BLaER1 treated with 17β-estradiol and CSF1 and Interleukin-3, amounts not matched to agents 10 nM and 100 nM (cell line): ENCODE measurements around the gene KCTD15.

Experiments
- H3K27ac ChIP-seq, 11 experiments: shearing (Covaris generic); formaldehyde crosslinking; 2 replicates each; pipeline ENCODE4 v1.8.1; 2022
- H3K27me3 ChIP-seq, 11 experiments: shearing (Covaris generic); formaldehyde crosslinking; 2 replicates each; pipeline ENCODE4 v1.8.1; 2022
- H3K36me3 ChIP-seq, 11 experiments: shearing (Covaris generic); formaldehyde crosslinking; 2 replicates each; pipeline ENCODE4 v1.8.1; 2022
- H3K4me1 ChIP-seq, 10 experiments: shearing (Covaris generic); formaldehyde crosslinking; 2 replicates each; pipeline ENCODE4 v1.8.1; 2022
- H3K4me2 ChIP-seq, 11 experiments: shearing (Covaris generic); formaldehyde crosslinking; 2 replicates each; pipeline ENCODE4 v1.8.1; 2022
- H3K4me3 ChIP-seq, 10 experiments: shearing (Covaris generic); formaldehyde crosslinking; 2 replicates each; pipeline ENCODE4 v1.8.1; 2022
- H3K9ac ChIP-seq, 11 experiments: shearing (Covaris generic); formaldehyde crosslinking; 2 replicates each; pipeline ENCODE4 v1.8.1; 2022
- H3K9me3 ChIP-seq, 11 experiments: shearing (Covaris generic); formaldehyde crosslinking; replicated peaks in 1 of 11; 2 replicates each; pipeline ENCODE4 v1.8.1; 2022
- H4K20me1 ChIP-seq, 11 experiments: shearing (Covaris generic); formaldehyde crosslinking; 2 replicates each; pipeline ENCODE4 v1.8.1; 2022
- Cebpa-rat ChIP-seq, 11 experiments: shearing (Covaris generic); IDR thresholded peaks; 2 replicates each; pipeline ENCODE4 v1.8.1; 2022

The KCTD15 gene

GRCh38 chr19:33767898-33768413, 28.7 kb upstream of the KCTD15 start:
- Histone ChIP-seq H3K27ac (no peak overlapping the region), H3K4me2 (no peak overlapping the region), H3K9ac (no peak overlapping the region), H3K36me3 (no peaks in the 10 kb centered on the region), H3K27me3 (peaks cover 0 to 27% (median 17%) of the 10 kb centered on the region in 11 experiments; a peak in 12 of 22 replicates), H3K4me3 (no peak overlapping the region), H3K4me1 (no peaks in the 10 kb centered on the region), H4K20me1 (peaks cover 0 to 78% (median 18%) of the 10 kb centered on the region in 11 experiments; a peak in 13 of 22 replicates), H3K9me3 (no peaks in the 10 kb centered on the region)
- TF ChIP-seq Cebpa-rat (IDR thresholded peaks at IDR 0.05), result no peak

- Histone ChIP-seq H3K27ac (no peak overlapping the region), H3K4me3 (no peak overlapping the region), H3K4me2 (no peak overlapping the region), H3K9me3 (no peaks in the 10 kb centered on the region), H3K36me3 (no peaks in the 10 kb centered on the region), H3K9ac (no peak overlapping the region), H4K20me1 (peaks cover 0 to 67% (median 18%) of the 10 kb centered on the region in 11 experiments; a peak in 13 of 22 replicates), H3K4me1 (no peaks in the 10 kb centered on the region), H3K27me3 (peaks cover 0 to 27% (median 17%) of the 10 kb centered on the region in 11 experiments; a peak in 12 of 22 replicates)
- no peak for TF ChIP-seq Cebpa-rat (IDR thresholded peaks at IDR 0.05)
Measured at GRCh38 chr19:33769208-33769607, 27.5 kb upstream of the KCTD15 start.

GRCh38 chr19:33770107-33770506, 26.6 kb upstream of the KCTD15 start:
- Histone ChIP-seq H3K4me1 (no peaks in the 10 kb centered on the region), H4K20me1 (peaks cover 0 to 65% (median 18%) of the 10 kb centered on the region in 11 experiments; a peak in 13 of 22 replicates), H3K9me3 (no peaks in the 10 kb centered on the region), H3K36me3 (no peaks in the 10 kb centered on the region), H3K27ac (no peak overlapping the region), H3K27me3 (peaks cover 0 to 27% (median 17%) of the 10 kb centered on the region in 11 experiments; a peak in 12 of 22 replicates), H3K4me3 (no peak overlapping the region), H3K9ac (no peak overlapping the region), H3K4me2 (no peak overlapping the region)
- no peak for TF ChIP-seq Cebpa-rat (IDR thresholded peaks at IDR 0.05)

GRCh38 chr19:33771384-33772101, 25.1 kb upstream of the KCTD15 start:
- Histone ChIP-seq H4K20me1 (peaks cover 0 to 59% (median 18%) of the 10 kb centered on the region in 11 experiments; a peak in 13 of 22 replicates), H3K9ac (no peak overlapping the region), H3K9me3 (no peaks in the 10 kb centered on the region), H3K27ac (no peak overlapping the region), H3K27me3 (peaks cover 0 to 27% (median 17%) of the 10 kb centered on the region in 11 experiments; a peak in 12 of 22 replicates), H3K4me3 (no peak overlapping the region), H3K36me3 (no peaks in the 10 kb centered on the region), H3K4me2 (no peak overlapping the region), H3K4me1 (no peaks in the 10 kb centered on the region)
- no peak for TF ChIP-seq Cebpa-rat (IDR thresholded peaks at IDR 0.05)

GRCh38 chr19:33772102-33772857, 24.4 kb upstream of the KCTD15 start:
- Histone ChIP-seq H3K4me3 (no peak overlapping the region), H3K4me1 (peaks cover 0 to 4% (median 0%) of the 10 kb centered on the region in 10 experiments; a peak in 1 of 20 replicates), H3K27me3 (peaks cover 0 to 27% (median 17%) of the 10 kb centered on the region in 11 experiments; a peak in 12 of 22 replicates), H3K9me3 (no peaks in the 10 kb centered on the region), H4K20me1 (peaks cover 0 to 52% (median 18%) of the 10 kb centered on the region in 11 experiments; a peak in 13 of 22 replicates), H3K4me2 (no peak overlapping the region), H3K9ac (no peak overlapping the region), H3K27ac (no peak overlapping the region), H3K36me3 (no peaks in the 10 kb centered on the region)
- TF ChIP-seq Cebpa-rat (IDR thresholded peaks at IDR 0.05), result no peak

- peaks cover 0 to 27% (median 17%) of the 10 kb centered on the region in 11 experiments; a peak in 12 of 22 replicates for H3K27me3 ChIP-seq
- no peaks in the 10 kb centered on the region for H3K9me3 ChIP-seq
- H3K4me1 ChIP-seq, result peaks cover 0 to 8% (median 0%) of the 10 kb centered on the region in 10 experiments; a peak in 1 of 20 replicates
- H3K4me2 ChIP-seq, result no peak overlapping the region
- no peak overlapping the region for H3K4me3 ChIP-seq
- no peaks in the 10 kb centered on the region for H3K36me3 ChIP-seq
- no peak overlapping the region for H3K9ac ChIP-seq
- H3K27ac ChIP-seq, result no peak overlapping the region
- TF ChIP-seq Cebpa-rat (IDR thresholded peaks at IDR 0.05), result no peak
- H4K20me1 ChIP-seq, result peaks cover 0 to 47% (median 18%) of the 10 kb centered on the region in 11 experiments; a peak in 13 of 22 replicates
Measured at GRCh38 chr19:33772858-33773180, 23.9 kb upstream of the KCTD15 start.

- Histone ChIP-seq H4K20me1 (peaks cover 0 to 36% (median 16%) of the 10 kb centered on the region in 11 experiments; a peak in 13 of 22 replicates), H3K4me3 (no peak overlapping the region), H3K27me3 (peaks cover 0 to 31% (median 19%) of the 10 kb centered on the region in 11 experiments; a peak in 13 of 22 replicates), H3K9ac (no peak overlapping the region), H3K4me2 (no peak overlapping the region), H3K27ac (no peak overlapping the region), H3K36me3 (no peaks in the 10 kb centered on the region), H3K4me1 (peaks cover 0 to 12% (median 4%) of the 10 kb centered on the region in 10 experiments; a peak in 9 of 20 replicates), H3K9me3 (no peaks in the 10 kb centered on the region)
- TF ChIP-seq Cebpa-rat (IDR thresholded peaks at IDR 0.05), result no peak
Measured at GRCh38 chr19:33773704-33774624, 22.7 kb upstream of the KCTD15 start.

GRCh38 chr19:33774751-33775150, 21.9 kb upstream of the KCTD15 start:
- no peaks in the 10 kb centered on the region for H3K9me3 ChIP-seq
- H3K36me3 ChIP-seq, result no peaks in the 10 kb centered on the region
- H3K4me2 ChIP-seq, result no peak overlapping the region
- H3K27ac ChIP-seq, result no peak overlapping the region
- no peak overlapping the region for H3K4me3 ChIP-seq
- H3K9ac ChIP-seq, result no peak overlapping the region
- no peak for TF ChIP-seq Cebpa-rat (IDR thresholded peaks at IDR 0.05)
- H3K4me1 ChIP-seq, result peaks cover 0 to 12% (median 4%) of the 10 kb centered on the region in 10 experiments; a peak in 9 of 20 replicates
- H4K20me1 ChIP-seq, result peaks cover 0 to 28% (median 12%) of the 10 kb centered on the region in 11 experiments; a peak in 11 of 22 replicates
- peaks cover 0 to 29% (median 16%) of the 10 kb centered on the region in 11 experiments; a peak in 11 of 22 replicates for H3K27me3 ChIP-seq
